MV-4-11 (cell line): ENCODE results near the gene SSUH2.
A peak's percentile ranks its signal among the peaks of the same experiment; 100 is the strongest.
"Not testable (repeated sequence)": the region's sequence is repeated elsewhere in the genome, so short reads cannot be mapped to it uniquely, and the experiment has no call there.

ENCODE experiments used
- DNase-seq: peaks from one replicate; lab custom pipeline; 2025; lab: John Stamatoyannopoulos, UW

Gene SSUH2, protein sequence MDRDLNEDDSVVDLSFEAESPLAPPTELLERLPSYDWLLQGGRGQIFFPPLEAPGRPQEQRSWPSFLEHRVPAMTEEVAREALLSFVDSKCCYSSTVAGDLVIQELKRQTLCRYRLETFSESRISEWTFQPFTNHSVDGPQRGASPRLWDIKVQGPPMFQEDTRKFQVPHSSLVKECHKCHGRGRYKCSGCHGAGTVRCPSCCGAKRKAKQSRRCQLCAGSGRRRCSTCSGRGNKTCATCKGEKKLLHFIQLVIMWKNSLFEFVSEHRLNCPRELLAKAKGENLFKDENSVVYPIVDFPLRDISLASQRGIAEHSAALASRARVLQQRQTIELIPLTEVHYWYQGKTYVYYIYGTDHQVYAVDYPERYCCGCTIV

DNA sequence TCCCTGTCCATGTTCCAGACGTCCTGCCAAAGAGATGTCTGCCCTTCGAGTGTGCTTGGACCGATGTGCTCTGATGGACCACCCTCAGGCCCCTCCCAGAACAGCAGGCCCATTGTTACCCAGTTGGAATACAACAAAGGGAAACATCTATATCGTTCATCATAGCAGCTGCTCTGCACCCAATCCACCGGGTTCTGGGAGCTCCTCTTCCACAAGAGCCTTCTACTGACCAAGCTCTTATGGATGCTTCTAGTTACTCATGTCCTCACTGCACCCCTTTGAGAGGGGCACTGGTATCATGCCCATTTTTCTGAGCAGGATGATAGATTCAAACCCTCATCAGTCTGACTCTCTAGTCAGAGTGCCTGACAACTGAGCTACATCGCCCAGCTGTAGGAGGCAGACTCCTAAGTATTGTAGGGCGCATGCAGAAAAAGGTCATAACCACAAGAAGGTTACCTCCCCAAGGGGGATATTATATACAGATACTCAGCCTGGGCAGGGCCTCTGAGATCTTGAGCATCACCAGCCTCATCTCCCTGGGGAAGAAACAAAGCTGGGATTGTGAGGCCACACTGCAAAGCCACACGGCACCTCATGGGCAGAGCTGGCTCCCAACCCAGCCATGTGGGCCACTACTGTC lies at the start of gene SSUH2:
SSUH2 (minus strand) TSS at position 51 of the 643 bp plus-strand sequence; CDS start at position 11, 40 bp downstream.
- no peak for DNase-seq

DNA sequence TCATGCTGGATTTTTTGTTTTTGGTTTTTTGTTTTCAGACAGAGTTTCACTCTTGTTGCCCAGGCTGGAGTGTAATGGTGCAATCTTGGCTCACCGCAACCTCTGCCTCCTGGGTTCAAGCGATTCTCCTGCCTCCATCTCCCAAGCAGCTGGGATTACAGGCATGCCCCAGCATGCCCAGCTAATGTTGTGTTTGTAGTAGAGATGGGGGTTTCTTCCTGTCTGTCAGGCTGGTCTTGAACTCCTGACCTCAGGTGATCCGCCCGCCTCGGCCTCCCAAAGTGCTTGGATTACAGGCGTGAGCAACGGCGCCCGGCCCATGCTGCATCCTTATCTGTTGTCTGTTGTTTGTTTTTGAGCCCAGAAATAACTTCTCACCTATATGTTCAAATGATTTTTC lies 46.7 kb upstream of the SSUH2 start:
- DNase-seq: not testable (repeated sequence)

DNA sequence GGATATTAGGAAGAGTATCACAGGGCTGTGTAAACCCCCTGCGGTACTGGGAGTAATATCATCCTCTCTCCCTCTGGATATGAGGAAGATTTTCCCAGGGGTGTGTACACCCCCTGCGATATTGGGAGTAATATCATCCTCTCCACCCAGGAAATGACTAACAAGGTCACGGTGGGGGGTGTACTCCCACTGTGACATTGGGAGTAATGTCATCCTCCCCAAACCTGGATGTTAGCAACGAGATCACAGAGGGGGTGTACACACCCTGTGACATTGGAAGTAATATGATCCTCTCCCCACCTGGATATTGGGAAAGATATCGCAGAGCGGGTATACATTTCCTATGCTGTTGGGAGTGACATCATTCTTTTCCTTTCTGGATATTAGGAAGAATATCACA lies 40.4 kb upstream of the SSUH2 start:
- not testable (repeated sequence) for DNase-seq

DNA sequence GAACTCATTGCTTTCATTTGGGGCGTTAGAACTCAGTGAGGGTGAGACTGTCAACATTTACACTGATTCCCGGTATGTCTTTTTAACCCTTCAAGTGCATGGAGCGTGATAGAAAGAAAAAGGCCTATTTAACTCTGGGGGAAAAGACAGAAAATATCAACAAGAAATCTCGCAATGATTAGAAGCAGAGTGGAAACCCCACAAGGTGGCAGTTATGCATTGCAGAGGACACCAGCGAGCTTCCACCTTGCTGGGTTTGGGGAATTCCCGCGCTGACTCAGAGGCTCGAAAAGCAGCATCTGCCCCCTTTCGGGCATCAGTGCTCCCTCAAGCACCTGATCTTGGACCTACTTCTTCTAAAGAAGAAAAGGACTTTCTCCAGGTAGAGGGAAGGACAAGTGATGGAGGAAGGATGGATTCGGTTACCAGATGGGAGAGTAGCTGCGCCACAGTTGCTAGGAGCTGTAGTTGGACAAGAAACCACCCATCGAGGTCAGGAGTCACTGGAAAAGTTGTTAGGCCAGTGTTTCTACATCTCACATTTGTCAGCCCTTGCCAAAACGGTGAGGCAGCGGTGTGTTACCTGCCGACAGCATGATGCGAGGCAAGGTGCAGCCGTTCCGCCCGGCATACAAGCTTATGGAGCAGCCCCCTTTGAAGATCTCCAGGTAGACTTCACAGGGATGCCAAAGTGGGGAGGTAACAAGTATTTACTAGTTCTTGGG lies 38.4 kb upstream of the SSUH2 start:
- DNase-seq: not testable (repeated sequence)

DNA sequence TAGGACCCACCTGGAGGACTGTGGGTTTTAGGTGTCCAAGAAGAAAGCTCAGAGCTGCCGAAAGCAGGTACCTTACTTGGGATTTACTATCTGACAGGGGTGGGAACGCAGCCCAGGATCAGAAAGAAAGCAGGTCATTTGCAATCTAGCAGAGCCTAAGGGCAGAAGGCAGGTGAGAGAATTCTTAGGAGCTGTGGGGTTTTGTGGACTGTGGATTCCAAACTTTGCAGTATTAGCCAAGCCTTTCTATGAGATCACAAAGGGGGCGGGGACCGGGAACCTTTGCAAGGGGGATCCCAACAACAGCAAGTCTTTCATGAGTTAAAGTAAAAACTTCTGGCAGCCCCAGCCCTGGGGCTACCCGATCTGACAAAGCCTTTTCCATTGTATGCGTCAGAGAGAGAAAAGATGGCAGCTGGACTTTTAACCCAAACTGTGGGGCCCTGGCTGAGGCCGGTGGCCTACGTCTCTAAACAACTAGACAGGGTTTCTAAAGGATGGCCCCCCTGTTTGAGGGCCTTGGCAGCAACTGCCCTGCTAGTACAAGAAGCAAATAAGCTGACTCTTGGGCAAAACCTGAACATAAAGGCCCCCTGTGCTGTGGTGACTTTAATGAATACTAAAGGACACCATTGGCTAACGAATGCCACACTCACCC lies 37.4 kb upstream of the SSUH2 start:
- not testable (repeated sequence) for DNase-seq

DNA sequence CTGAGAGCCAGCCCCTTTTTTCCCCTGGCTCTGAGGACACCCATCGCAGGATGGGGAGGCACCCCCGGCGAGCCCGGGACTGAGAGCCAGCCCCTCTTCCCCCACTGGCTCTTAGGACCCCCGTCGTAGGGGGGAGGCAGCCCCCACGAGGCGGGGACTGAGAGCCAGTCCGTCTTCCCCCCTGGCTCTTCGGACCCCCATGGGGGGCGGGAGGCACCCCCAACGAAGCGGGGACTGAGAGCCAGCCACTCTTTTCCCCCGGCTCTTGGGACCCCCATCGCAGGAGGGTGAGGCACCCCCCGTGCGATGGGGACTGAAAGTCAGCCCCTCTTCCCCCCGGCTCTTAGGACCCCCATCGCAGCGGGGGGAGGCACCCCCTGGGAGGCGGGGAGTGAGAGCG lies 36.8 kb upstream of the SSUH2 start:
- no peak for DNase-seq

DNA sequence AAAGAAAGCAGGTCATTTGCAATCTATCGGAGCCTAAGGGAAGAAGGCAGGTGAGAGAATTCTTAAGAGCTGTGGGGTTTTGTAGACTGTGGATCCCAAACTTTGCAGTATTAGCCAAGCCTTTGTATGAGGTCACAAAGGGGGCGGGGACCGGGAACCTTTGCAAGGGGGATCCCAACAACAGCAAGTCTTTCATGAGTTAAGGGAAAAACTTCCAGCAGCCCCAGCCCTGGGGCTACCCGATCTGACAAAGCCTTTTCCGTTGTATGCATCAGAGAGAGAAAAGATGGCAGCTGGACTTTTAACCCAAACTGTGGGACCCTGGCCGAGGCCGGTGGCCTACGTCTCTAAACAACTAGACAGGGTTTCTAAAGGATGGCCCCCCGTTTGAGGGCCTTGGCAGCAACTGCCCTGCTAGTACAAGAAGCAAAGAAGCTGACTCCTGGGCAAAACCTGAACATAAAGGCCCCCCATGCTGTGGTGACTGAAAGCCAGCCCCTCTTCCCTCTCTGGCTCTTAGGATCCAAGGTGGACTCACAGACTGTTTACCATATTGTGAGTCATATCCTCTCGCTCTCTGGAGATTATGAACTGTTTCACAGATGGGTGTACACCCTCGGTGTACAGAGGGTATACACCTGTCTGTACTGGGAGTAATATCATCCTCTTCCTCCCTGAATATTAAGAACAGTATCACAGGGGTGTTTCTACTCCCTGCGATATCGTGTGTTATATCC lies 35.4 kb upstream of the SSUH2 start:
- DNase-seq: not testable (repeated sequence)

DNA sequence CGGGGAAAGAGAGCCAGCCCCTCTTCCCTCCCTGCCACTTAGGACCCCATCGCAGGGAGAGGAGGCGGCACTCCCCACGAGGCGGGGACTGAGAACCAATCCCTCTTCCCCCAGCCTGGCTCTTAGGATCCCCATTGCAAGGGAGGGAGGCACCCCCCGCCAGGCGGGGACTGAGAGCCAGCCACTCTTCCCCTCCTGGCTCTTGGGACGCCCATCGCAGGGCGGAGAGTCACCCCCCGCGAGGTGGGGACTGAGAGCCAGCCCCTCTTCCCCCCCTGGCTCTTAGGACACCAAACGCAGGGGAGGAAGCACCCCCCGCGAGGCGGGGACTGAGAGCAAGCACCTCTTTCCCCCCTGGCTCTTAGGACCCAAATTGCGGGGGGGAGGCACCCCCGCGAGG lies 34.2 kb upstream of the SSUH2 start:
- no peak for DNase-seq

DNA sequence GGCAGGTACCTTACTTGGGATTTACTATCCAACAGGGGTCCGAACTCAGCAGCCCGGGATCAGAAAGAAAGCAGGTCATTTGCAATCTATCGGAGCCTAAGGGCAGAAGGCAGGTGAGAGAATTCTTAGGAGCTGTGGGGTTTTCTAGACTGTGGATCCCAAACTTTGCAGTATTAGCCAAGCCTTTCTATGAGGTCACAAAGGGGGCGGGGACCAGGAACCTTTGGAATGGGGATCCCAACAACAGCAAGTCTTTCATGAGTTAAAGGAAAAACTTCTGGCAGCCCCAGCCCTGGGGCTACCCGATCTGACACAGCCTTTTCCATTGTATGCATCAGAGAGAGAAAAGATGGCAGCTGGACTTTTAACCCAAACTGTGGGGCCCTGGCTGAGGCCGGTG lies 32.7 kb upstream of the SSUH2 start:
- DNase-seq: not testable (repeated sequence)

DNA sequence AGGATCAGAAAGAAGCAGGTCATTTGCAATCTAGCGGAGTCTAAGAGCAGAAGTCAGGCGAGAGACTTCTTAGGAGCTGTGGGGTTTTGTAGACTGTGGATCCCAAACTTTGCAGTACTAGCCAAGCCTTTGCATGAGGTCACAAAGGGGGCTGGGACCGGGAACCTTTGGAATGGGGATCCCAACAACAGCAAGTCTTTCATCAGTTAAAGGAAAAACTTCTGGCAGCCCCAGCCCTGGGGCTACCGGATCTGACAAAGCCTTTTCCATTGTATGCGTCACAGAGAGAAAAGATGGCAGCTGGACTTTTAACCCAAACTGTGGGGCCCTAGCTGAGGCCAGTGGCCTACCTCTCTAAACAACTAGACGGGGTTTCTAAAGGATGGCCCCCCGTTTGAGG lies 31.0 kb upstream of the SSUH2 start:
- not testable (repeated sequence) for DNase-seq

DNA sequence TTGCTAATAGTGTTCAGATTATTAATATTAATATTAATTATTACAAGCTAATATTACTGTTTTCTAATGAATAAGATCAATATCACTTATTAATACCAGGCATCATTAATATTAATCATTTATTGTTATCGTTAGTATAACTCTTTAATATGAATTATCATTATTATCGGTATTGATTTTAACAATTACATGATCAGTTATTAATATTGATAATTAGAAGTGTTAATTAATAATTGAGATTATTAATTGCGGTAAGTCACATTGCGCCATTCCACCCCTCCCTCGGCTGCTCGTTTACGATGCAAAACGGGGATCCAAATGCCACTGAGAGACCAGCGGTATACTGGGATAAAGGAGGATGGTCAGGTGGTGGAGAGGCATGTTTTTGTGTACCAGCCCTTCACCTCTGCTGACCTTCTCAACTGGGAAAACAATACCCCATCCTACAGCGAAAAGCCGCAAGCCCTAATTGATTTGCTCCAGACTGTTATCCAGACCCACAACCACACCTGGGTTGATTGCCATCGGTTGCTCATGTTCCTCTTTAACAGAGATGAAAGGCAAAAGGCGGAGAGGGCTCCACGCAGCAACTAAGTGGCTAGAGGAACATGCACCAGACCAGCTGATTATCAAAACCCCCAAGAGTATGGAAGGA lies 28.6 kb upstream of the SSUH2 start:
- DNase-seq: no peak

DNA sequence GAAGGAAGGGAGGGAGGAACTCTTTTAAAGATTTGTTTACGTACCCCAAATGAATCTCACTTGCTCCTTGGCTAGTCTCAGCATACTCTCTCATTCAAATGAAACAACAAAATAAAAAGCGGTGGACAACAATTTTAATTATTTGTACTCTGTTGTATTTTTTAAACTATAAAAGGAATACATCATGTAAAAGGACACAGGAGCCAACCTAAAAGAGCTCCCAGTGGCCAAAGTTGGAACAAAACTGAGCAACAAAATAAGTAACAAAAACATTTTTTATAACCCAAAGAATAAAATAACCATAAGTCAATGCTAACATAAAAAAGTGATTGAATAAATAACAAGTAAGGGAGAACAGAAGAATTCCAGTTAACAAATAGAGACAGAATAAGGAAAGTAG lies 24.4 kb upstream of the SSUH2 start:
- no peak for DNase-seq

DNA sequence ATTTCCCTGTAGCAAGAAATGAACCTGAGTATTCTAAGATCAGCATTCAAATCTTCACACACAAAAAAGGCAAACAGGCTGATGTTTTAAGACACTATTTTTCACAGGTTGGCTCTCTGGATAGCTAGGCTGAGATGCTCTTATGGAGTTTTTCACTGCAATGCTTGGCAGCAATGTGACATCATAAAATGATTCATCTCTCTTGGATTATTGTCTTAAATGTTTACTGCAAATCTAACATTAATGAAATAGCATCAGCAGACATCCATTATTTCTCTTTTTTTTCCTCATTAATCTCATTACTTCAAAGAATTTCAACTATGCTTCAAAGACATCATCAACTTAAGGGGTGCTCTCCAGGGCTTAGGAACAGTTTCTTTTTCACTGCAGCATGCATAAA lies 23.6 kb upstream of the SSUH2 start:
- DNase-seq: no peak

DNA sequence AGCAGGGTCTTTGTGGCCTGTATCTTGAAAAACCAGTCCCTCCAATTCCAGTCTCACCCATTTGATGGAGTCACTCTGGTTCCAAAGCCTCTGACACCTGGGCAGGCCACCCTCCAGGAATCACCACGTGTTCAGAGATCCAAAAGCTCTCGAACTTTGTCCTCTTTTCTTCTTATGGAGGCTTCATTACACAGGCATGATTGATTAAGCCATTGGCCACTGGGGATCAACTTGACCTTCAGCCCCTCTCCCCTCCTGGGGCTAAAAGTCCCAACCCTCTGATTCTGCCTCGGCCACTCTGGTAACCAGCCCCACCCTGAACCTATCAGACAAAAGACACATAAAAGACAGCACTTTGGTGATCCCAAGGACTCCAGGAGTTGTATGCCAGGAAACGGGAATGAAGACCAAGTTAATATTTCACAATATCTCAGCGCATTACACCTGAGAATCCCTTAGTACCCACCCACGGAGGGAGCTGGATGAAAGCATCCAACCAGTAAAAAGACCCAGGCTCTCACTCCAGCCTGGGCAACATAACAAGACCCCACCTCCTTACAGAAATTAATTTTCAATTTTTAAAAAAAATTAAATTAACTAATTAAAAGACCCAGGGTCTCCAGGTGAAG lies 23.0 kb upstream of the SSUH2 start:
- DNase-seq: no peak

DNA sequence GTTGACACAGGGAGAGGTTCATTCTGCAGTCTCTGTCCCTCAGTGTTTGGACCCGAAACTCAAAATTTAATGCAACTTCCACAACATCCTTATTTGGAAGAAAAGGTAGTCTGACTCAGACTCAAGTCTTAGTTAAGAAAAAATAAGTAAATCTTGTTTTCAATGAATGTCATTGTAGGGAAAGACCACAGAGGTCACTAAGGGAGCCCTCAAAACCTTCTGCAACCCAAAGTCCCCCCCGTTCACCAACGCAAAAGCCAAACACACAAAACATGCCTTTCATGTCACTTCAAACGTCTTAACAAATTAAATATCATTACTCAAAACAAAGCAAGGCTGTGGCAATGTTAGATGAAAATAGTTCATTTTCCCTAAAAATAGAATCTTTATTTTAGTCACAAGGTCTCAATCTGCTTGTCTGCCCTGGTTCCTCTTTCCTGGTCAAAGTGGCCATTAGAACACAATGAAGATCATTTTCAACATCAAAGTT lies 20.9 kb upstream of the SSUH2 start:
- DNase-seq: peak; percentile 91

DNA sequence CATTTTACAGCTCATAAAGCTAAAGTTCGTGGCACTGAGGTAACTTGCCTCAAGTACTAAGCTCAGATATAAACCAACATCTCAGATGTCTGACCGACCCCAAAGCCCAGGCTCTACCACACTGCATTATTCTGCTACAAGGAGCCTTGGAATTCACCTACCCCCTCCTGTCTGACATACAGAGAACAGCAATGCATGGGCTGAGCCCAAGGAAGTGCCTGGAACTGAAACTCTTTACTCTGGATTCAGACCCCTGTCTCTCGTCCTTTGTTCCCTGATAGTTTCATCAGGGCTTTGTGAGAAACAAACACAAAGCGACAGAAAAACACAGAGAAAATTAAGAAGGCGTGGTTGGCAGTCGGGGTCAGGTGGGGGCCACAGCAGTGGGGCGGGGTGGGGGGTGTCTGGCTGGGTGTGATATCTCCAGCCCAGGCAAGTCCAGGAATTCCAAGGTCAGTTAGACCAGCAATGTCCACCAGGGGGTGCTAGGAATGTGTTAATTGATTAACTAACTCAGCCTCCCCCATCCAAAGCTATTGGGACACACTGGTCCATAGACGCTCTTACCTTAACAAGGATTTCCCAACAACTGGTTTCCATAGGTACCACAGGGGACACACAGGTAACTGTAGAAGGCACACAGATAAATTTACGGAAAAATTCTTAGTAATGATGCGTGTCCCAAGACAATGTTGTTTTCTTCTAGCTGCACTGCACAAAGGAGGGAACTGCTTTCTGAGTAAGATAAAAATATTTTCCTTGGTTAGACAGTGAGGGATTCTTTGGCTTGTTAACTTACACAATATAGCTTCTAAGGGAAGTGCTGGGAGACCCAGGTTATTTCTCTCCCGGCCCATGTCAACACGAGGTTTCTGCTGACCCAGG lies 18.8 kb upstream of the SSUH2 start:
- peak; percentile 60 for DNase-seq

DNA sequence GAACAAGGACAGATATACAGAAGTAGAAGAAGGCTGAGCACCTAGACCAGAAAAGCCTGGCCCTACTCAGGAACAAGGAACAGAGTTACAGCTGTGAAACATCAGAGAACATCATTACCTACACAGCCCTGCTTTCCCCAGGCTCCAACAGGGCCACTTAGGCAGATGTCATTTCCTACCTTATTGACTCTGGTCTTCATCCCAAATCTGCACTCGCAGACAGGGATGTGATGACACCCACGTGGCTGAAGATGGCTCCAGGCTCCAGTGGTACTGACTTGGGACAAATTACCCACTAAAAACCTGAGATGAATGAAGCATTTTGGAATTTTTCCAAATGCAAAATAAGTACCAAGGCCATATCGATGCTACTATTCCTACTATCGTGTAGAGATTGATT lies 18.0 kb upstream of the SSUH2 start:
- DNase-seq: no peak

DNA sequence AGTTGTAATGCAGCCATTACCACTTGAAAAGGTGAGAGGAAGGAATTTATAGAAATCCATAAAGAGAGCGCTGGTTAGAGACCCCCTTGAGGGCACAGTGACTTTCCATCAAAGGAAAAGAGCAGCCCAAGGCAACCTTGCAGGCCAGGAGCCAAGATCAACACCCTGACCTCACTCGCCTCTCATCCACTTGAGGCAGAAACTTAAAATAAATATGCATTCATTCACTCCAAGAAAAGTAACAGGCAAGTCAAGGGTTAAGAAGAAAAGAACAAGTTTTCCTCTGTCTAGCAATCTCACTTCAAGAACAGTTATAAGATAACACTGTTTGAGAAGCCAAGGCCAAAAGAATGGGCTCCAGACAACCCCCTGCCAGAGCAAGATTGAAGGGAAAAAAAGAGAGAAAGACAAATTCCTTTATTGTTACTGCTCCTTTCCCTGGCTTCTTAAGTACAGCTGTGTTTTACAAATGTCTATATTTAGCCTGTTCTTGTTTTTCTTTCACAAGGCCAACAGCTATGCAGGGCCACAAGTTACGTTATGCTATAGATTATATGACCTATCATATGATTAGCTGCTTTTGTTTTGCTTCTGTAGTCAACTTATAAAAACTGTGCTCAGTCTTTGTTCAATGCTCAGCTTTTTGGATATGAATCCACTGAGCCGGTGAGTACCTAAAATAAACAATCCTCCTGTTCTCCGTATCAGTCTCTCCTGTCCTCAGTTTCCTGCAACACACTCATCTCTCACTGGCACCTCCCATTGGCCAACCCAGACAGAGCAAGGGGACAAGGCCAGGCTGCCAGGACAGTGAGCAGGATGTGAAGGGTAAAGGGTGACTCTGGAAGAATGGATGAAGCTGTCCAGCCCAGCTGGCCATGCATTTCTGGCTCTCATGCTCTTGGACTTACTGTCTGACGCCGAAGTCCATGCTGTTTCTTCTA lies 15.8 kb upstream of the SSUH2 start:
- no peak for DNase-seq
